Thyroid gland (tissue), 4 donors: Measurements from ENCODE around the gene GLRA3.

Experiments
- POLR2A ChIP-seq, 2 donors: fragments of 450-650 bp; IDR thresholded peaks; one replicate each; pipeline ENCODE4 v1.6.1; 2017; ENCODE audit warnings: antibody characterized with exemption in 2 of 2, mild to moderate bottlenecking in 2 of 2, moderate library complexity in 1 of 2
- TF ChIP-seq, protein P1 (sequence below), 6 experiments: fragments of 200-600 bp in 3 of 6; fragments of 450-650 bp in 3 of 6; sonication (generic) in 3 of 6; IDR thresholded peaks; one replicate each; pipeline ENCODE4 v1.5.1; 2016 to 2019; ENCODE audit warnings: antibody characterized with exemption in 6 of 6, mild to moderate bottlenecking in 2 of 6, inconsistent platforms in 1 of 6, moderate library complexity in 1 of 6

DNA sequence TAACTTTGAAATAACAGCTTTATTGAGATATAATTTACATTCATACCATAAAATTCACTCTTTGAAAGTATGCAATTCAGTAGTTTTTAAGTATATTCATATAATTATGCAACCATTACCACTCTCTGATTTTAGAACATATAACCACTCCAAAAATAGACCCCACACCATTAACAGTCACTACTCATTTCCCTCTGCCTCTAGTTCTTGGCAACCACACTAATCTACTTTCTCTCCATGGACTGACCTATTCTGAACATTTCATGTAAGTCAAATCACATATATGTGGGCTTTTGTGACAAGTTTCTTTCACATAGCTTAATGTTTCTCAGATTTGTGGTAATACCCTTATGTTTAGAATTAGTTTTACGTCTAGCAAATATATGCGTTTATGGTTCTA, 19.5 kb upstream of the GLRA3 start:
- no peak for TF ChIP-seq POLR2A (IDR thresholded peaks at IDR 0.05)
- TF ChIP-seq, protein P1, sequence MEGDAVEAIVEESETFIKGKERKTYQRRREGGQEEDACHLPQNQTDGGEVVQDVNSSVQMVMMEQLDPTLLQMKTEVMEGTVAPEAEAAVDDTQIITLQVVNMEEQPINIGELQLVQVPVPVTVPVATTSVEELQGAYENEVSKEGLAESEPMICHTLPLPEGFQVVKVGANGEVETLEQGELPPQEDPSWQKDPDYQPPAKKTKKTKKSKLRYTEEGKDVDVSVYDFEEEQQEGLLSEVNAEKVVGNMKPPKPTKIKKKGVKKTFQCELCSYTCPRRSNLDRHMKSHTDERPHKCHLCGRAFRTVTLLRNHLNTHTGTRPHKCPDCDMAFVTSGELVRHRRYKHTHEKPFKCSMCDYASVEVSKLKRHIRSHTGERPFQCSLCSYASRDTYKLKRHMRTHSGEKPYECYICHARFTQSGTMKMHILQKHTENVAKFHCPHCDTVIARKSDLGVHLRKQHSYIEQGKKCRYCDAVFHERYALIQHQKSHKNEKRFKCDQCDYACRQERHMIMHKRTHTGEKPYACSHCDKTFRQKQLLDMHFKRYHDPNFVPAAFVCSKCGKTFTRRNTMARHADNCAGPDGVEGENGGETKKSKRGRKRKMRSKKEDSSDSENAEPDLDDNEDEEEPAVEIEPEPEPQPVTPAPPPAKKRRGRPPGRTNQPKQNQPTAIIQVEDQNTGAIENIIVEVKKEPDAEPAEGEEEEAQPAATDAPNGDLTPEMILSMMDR (IDR thresholded peaks at IDR 0.05) = no peak
